Natural killer cell (primary cell): ENCODE data around the gene GALNT10. TPM values are rescaled to one million over a fixed set of nuclear protein-coding genes. Genes with fewer than 3 reads are reported as not detected.

Experiments used
- ATAC-seq, 3 donors: fragments of 150-1000 bp in 2 of 3; fragments of 200-7000 bp in 1 of 3; cut with Tn5 transposase; 1 replicate in 1 of 3; 2 replicates in 2 of 3; pipeline ENCODE4 v1.10.0; 2021; ENCODE audit warnings: mild to moderate bottlenecking in 2 of 3, moderate library complexity in 2 of 3
- DNase-seq, 2 donors: peaks; one replicate each; pipeline versions ENCODE4 v3.0.0 to v3.0.0-alpha.2; 2013 to 2021; ENCODE audit warnings: mixed read lengths in 1 of 2
- H3K27ac ChIP-seq: one replicate; pipeline ENCODE4 v1.5.1; 2013; ENCODE audit warnings: mild to moderate bottlenecking, low read length
- H3K27me3 ChIP-seq: one replicate; pipeline ENCODE4 v1.6.1; 2013; ENCODE audit warnings: low read length; ENCODE audit not compliant: control insufficient read depth, insufficient read depth
- H3K36me3 ChIP-seq: one replicate; pipeline ENCODE4 v1.6.1; 2013; ENCODE audit warnings: low read length; ENCODE audit not compliant: control insufficient read depth, insufficient read depth
- H3K4me1 ChIP-seq: one replicate; pipeline ENCODE4 v1.6.1; 2013; ENCODE audit warnings: low read length; ENCODE audit not compliant: control insufficient read depth, insufficient read depth
- H3K4me3 ChIP-seq: one replicate; pipeline ENCODE4 v1.5.1; 2013; ENCODE audit warnings: low read length
- H3K9me3 ChIP-seq: one replicate; pipeline ENCODE4 v1.6.1; 2013; ENCODE audit warnings: low read length; ENCODE audit not compliant: control insufficient read depth, insufficient read depth
- H3K27ac Mint-ChIP-seq, 2 donors: one replicate each; pipeline ENCODE4 v1.8.0; 2022; ENCODE audit warnings: mild to moderate bottlenecking in 2 of 2, mixed read lengths in 2 of 2, moderate library complexity in 1 of 2
- H3K27me3 Mint-ChIP-seq, 2 donors: one replicate each; pipeline ENCODE4 v1.8.0; 2022; ENCODE audit warnings: low read depth in 2 of 2, mixed read lengths in 2 of 2
- H3K36me3 Mint-ChIP-seq: one replicate; pipeline ENCODE4 v1.8.0; 2022; ENCODE audit warnings: mixed read lengths
- H3K4me1 Mint-ChIP-seq, 2 donors: one replicate each; pipeline ENCODE4 v1.8.0; 2022; ENCODE audit warnings: mixed read lengths in 2 of 2
- H3K4me3 Mint-ChIP-seq: one replicate; pipeline ENCODE4 v1.8.0; 2022; ENCODE audit warnings: mild to moderate bottlenecking, moderate library complexity, mixed read lengths
- H3K9me3 Mint-ChIP-seq, 2 donors: one replicate each; pipeline ENCODE4 v1.8.0; 2022; ENCODE audit warnings: mixed read lengths in 2 of 2
- CTCF ChIP-seq: fragments of 200-600 bp; IDR thresholded peaks from one replicate; pipeline ENCODE4 v1.8.0; 2022; ENCODE audit warnings: antibody characterized with exemption
- WGBS: methylation state at CpG from one replicate; pipeline ENCODE4 v1.1.7; 2013; ENCODE audit warnings: missing lambda C conversion rate; ENCODE audit not compliant: insufficient coverage; 5-methylcytosine and 5-hydroxymethylcytosine counted together
- intact Hi-C: fragments of 100-400 bp; cut with micrococcal nuclease; formaldehyde crosslinking; loops from one replicate; pipeline ENCODE4 v1.14.2; 2022
- total RNA-seq, 4 donors: library from RNA; stranded (reverse); fragments of 120-200 nt in 1 of 4; gene quantifications; one replicate each; pipeline versions ENCODE4 v1.2.3 to v1.2.4, GENCODE V29; 2013 to 2022

GALNT10 gene
- total RNA-seq, 3 donors from 2014 or later (not counting 1 experiment from before 2014, with no cell fraction given): 77.0 to 92.6 (median 77.6) TPM

- no peaks in the 10 kb centered on the region for H3K4me1 ChIP-seq
- H3K27me3 Mint-ChIP-seq: peaks cover 4 to 6% of the 10 kb centered on the region in 2 donors
- no peak overlapping the region for H3K4me3 ChIP-seq
- WGBS: 76% methylated on average over 4 of the region's 6 CpGs
- TF ChIP-seq CTCF: no peak
- intact Hi-C loops: loop anchor here (10.0 kb wide), 1 partner anchor 150 kb away; no protein-coding TSS in a partner anchor
- no peak overlapping the region for H3K27ac ChIP-seq
- peaks cover 3% of the 10 kb centered on the region for H3K27me3 ChIP-seq
- no peaks in the 10 kb centered on the region for H3K9me3 ChIP-seq
- H3K4me1 Mint-ChIP-seq: no peaks in the 10 kb centered on the region
- H3K4me3 Mint-ChIP-seq: no peak overlapping the region
- ATAC-seq (no peak), DNase-seq (no peak)
- no peaks in the 10 kb centered on the region for H3K36me3 Mint-ChIP-seq
- no peaks in the 10 kb centered on the region for H3K9me3 Mint-ChIP-seq
- no peaks in the 10 kb centered on the region for H3K36me3 ChIP-seq
- no peak overlapping the region for H3K27ac Mint-ChIP-seq
These were observed 274.6 kb downstream of the GALNT10 start for GRCh38 chr5:154465169-154465568.

GRCh38 chr5:154466147-154466546, 275.6 kb downstream of the GALNT10 start:
- H3K4me1 ChIP-seq: no peaks in the 10 kb centered on the region
- WGBS: 88% methylated on average over 5 of the region's 5 CpGs
- no peaks in the 10 kb centered on the region for H3K9me3 ChIP-seq
- no peaks in the 10 kb centered on the region for H3K4me1 Mint-ChIP-seq
- peaks cover 6% of the 10 kb centered on the region for H3K27me3 ChIP-seq
- no peak overlapping the region for H3K4me3 Mint-ChIP-seq
- H3K4me3 ChIP-seq: no peak overlapping the region
- H3K36me3 ChIP-seq: no peaks in the 10 kb centered on the region
- intact Hi-C loops: loop anchor here (10.0 kb wide), 1 partner anchor 149 kb away; no protein-coding TSS in a partner anchor
- H3K9me3 Mint-ChIP-seq: no peaks in the 10 kb centered on the region
- no peak for TF ChIP-seq CTCF
- ATAC-seq: no peak
- peaks cover 14 to 15% of the 10 kb centered on the region in 2 donors for H3K27me3 Mint-ChIP-seq
- H3K36me3 Mint-ChIP-seq: no peaks in the 10 kb centered on the region
- H3K27ac Mint-ChIP-seq: no peak overlapping the region
- DNase-seq: no peak
- no peak overlapping the region for H3K27ac ChIP-seq

GRCh38 chr5:154466671-154467070, 276.1 kb downstream of the GALNT10 start:
- Histone ChIP-seq H3K27me3 (peaks cover 10% of the 10 kb centered on the region), H3K36me3 (no peaks in the 10 kb centered on the region), H3K27ac (no peak overlapping the region), H3K9me3 (no peaks in the 10 kb centered on the region), H3K4me1 (no peaks in the 10 kb centered on the region), H3K4me3 (no peak overlapping the region)
- Mint-ChIP-seq H3K4me3 (no peak overlapping the region), H3K9me3 (no peaks in the 10 kb centered on the region), H3K36me3 (no peaks in the 10 kb centered on the region), H3K27me3 (peaks cover 19% of the 10 kb centered on the region in 2 donors), H3K27ac (no peak overlapping the region), H3K4me1 (no peaks in the 10 kb centered on the region)
- 89% methylated on average over 5 of the region's 5 CpGs for WGBS
- TF ChIP-seq CTCF: no peak
- no peak for DNase-seq
- no peak for ATAC-seq
- intact Hi-C loops: loop anchor here (1.0 to 10.0 kb wide), 2 partner anchors 148 to 174 kb away; no protein-coding TSS in a partner anchor
